Cardiac muscle cell (in vitro differentiated cells and primary cell): Measurements from ENCODE around the gene ZSWIM6. TPM values are rescaled to one million over a fixed set of nuclear protein-coding genes. Genes with fewer than 3 reads are reported as not detected.

ENCODE experiments used
- DNase-seq, 2 donors: peaks; one replicate each; pipeline versions ENCODE4 v3.0.0 to v3.0.0-alpha.2; 2010 to 2017; ENCODE audit warnings: low read depth in 1 of 2, low spot score in 1 of 2
- H3K27ac ChIP-seq: fragments of 200-600 bp; sonication (generic); 2 replicates; pipeline ENCODE4 v1.5.1; 2016
- H3K27me3 ChIP-seq: fragments of 200-600 bp; sonication (generic); 2 replicates; pipeline ENCODE4 v1.6.0; 2016; ENCODE audit warnings: control low read depth
- H3K36me3 ChIP-seq: fragments of 200-600 bp; sonication (generic); 2 replicates; pipeline ENCODE4 v1.5.1; 2016; ENCODE audit warnings: control low read depth
- H3K4me1 ChIP-seq: fragments of 200-600 bp; sonication (generic); 2 replicates; pipeline ENCODE4 v1.8.1; 2017; ENCODE audit warnings: low read depth, mild to moderate bottlenecking, mixed run types
- H3K4me3 ChIP-seq: fragments of 200-600 bp; sonication (generic); 2 replicates; pipeline ENCODE4 v1.5.1; 2016; ENCODE audit warnings: mild to moderate bottlenecking
- H3K9me3 ChIP-seq: fragments of 200-600 bp; sonication (generic); 2 replicates; pipeline ENCODE4 v1.5.1; 2017; ENCODE audit warnings: low read depth, mild to moderate bottlenecking, control low read depth
- CTCF ChIP-seq: IDR thresholded peaks from 2 replicates; pipeline ENCODE4 v1.5.1; 2012; ENCODE audit warnings: low read depth, mild to moderate bottlenecking, low read length
- polyA plus RNA-seq: library from polyadenylated mRNA; unstranded; fragments of >200 nt; fragmentation: Nextera tagmentation; extraction: Ambion mirVana; gene quantifications from 2 replicates; pipeline ENCODE4 v1.2.1, GENCODE V29; 2016
- total RNA-seq: library from RNA; depleted of rRNA; stranded (reverse); fragments of >200 nt; gene quantifications from 2 replicates; pipeline ENCODE4 v1.2.3, GENCODE V29; 2016

Gene ZSWIM6
- total and polyA plus RNA-seq, 2 experiments from 2014 or later, result 3.4 to 8.3 TPM

- Histone ChIP-seq H3K9me3 (no peaks in the 10 kb centered on the region), H3K4me3 (no peak overlapping the region), H3K4me1 (peaks cover 6% of the 10 kb centered on the region), H3K27me3 (no peaks in the 10 kb centered on the region), H3K27ac (no peak overlapping the region), H3K36me3 (no peaks in the 10 kb centered on the region)
- peak in 1 of 2 donors; percentile 43 for DNase-seq
- TF ChIP-seq CTCF, result no peak
Measured at GRCh38 chr5:61467766-61468482, 135.9 kb downstream of the ZSWIM6 start.

- no peak for TF ChIP-seq CTCF
- Histone ChIP-seq H3K4me3 (no peak overlapping the region), H3K4me1 (peaks cover 4% of the 10 kb centered on the region), H3K9me3 (no peaks in the 10 kb centered on the region), H3K36me3 (no peaks in the 10 kb centered on the region), H3K27me3 (no peaks in the 10 kb centered on the region), H3K27ac (no peak overlapping the region)
- peak in 1 of 2 donors; percentile 10 for DNase-seq
Measured at GRCh38 chr5:61468483-61468865, 136.4 kb downstream of the ZSWIM6 start.

GRCh38 chr5:61471352-61471751 lies 139.3 kb downstream of the ZSWIM6 start:
- TF ChIP-seq CTCF, result no peak
- Histone ChIP-seq H3K27me3 (no peaks in the 10 kb centered on the region), H3K27ac (no peak overlapping the region), H3K4me3 (no peak overlapping the region), H3K4me1 (peaks cover 7% of the 10 kb centered on the region), H3K9me3 (no peaks in the 10 kb centered on the region), H3K36me3 (no peaks in the 10 kb centered on the region)
- DNase-seq, result no peak

DNA sequence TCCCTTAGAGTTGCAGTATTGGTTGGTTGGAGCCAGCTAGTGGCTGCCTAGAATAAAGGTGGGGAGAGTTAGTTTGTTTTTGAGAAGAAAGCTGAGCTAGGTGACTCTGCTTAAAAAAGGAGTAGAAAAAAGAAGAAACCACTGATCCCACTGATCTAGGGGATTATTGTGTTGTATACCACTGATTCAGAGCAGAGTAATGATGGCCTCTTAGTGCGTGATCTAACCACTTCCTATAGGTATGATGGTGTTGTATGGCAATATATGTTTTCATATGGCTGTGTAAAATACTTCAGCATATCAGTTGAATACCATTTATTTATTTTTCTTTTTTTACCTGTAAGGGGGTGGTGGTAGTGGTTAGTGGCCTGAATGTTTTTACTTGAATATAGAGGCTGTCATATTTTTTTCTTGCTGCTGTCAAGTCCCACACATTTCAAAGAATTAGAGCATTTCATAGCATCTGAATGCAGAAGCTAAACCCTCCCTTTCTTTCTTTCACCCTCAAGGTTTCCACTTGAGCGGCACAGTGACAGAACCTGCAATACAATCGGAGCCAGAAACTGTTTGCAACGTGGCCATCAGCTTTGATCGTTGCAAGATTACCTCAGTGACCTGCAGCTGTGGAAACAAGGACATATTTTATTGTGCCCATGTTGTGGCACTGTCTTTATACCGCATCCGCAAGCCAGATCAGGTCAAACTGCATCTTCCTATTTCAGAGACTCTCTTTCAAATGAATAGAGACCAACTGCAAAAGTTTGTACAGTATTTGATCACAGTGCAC lies 140.3 kb downstream of the ZSWIM6 start:
- Histone ChIP-seq H3K4me3 (no peak overlapping the region), H3K36me3 (no peaks in the 10 kb centered on the region), H3K27me3 (no peaks in the 10 kb centered on the region), H3K4me1 (peaks cover 7% of the 10 kb centered on the region), H3K9me3 (no peaks in the 10 kb centered on the region), H3K27ac (no peak overlapping the region)
- DNase-seq, result no peak
- no peak for TF ChIP-seq CTCF

- no peaks in the 10 kb centered on the region for H3K27me3 ChIP-seq
- no peaks in the 10 kb centered on the region for H3K9me3 ChIP-seq
- no peak overlapping the region for H3K4me3 ChIP-seq
- H3K36me3 ChIP-seq, result no peaks in the 10 kb centered on the region
- no peak for DNase-seq
- no peak for TF ChIP-seq CTCF
- H3K27ac ChIP-seq, result no peak overlapping the region
- peaks cover 7% of the 10 kb centered on the region for H3K4me1 ChIP-seq
Measured at GRCh38 chr5:61474746-61475145, 142.7 kb downstream of the ZSWIM6 start.
